Muscle layer of duodenum (tissue), 2 donors: Measurements from ENCODE around the gene CYGB.

Experiments
- H3K27ac ChIP-seq: one replicate; pipeline ENCODE4 v1.7.0; 2013; ENCODE audit warnings: mild to moderate bottlenecking, low read length
- H3K27me3 ChIP-seq: one replicate; pipeline ENCODE4 v1.7.0; 2013; ENCODE audit warnings: low read depth, mild to moderate bottlenecking, control low read depth, low read length
- H3K36me3 ChIP-seq, 2 donors: one replicate each; pipeline ENCODE4 v1.7.0; 2013; ENCODE audit warnings: low read length in 2 of 2, control low read depth in 1 of 2, mild to moderate bottlenecking in 1 of 2; ENCODE audit not compliant: insufficient read depth in 2 of 2, control insufficient read depth in 1 of 2
- H3K4me1 ChIP-seq, 2 donors: one replicate each; pipeline ENCODE4 v1.7.0; 2013; ENCODE audit warnings: low read length in 2 of 2, mild to moderate bottlenecking in 2 of 2, control low read depth in 1 of 2, moderate library complexity in 1 of 2; ENCODE audit not compliant: insufficient read depth in 2 of 2, control insufficient read depth in 1 of 2
- H3K4me3 ChIP-seq, 2 donors: one replicate each; pipeline ENCODE4 v1.7.0; 2013; ENCODE audit warnings: low read length in 2 of 2, low read depth in 1 of 2, mild to moderate bottlenecking in 1 of 2
- H3K9me3 ChIP-seq, 2 donors: one replicate each; pipeline ENCODE4 v1.7.0; 2013; ENCODE audit warnings: low read length in 2 of 2, control low read depth in 1 of 2, mild to moderate bottlenecking in 1 of 2; ENCODE audit not compliant: control insufficient read depth in 1 of 2
- donor health status: healthy.

CYGB gene

GRCh38 chr17:76576189-76576588 lies 38.7 kb upstream of the CYGB start:
- Histone ChIP-seq H3K4me1 (no peaks in the 10 kb centered on the region), H3K4me3 (no peak overlapping the region), H3K27me3 (no peaks in the 10 kb centered on the region), H3K27ac (no peak overlapping the region), H3K36me3 (no peaks in the 10 kb centered on the region), H3K9me3 (peaks cover 0 to 2% of the 10 kb centered on the region in 2 donors)

- H3K4me1 ChIP-seq, result no peaks in the 10 kb centered on the region
- H3K27ac ChIP-seq, result no peak overlapping the region
- no peaks in the 10 kb centered on the region for H3K27me3 ChIP-seq
- no peaks in the 10 kb centered on the region for H3K36me3 ChIP-seq
- no peak overlapping the region for H3K4me3 ChIP-seq
- peaks cover 0 to 2% of the 10 kb centered on the region in 2 donors for H3K9me3 ChIP-seq
Observed at GRCh38 chr17:76575570-76575969, 38.1 kb upstream of the CYGB start.

GRCh38 chr17:76574166-76574565 lies 36.7 kb upstream of the CYGB start:
- Histone ChIP-seq H3K9me3 (no peaks in the 10 kb centered on the region), H3K36me3 (no peaks in the 10 kb centered on the region), H3K4me1 (no peaks in the 10 kb centered on the region), H3K27me3 (no peaks in the 10 kb centered on the region), H3K27ac (no peak overlapping the region), H3K4me3 (no peak overlapping the region)

- H3K27ac ChIP-seq, result no peak overlapping the region
- no peak overlapping the region for H3K4me3 ChIP-seq
- H3K4me1 ChIP-seq, result no peaks in the 10 kb centered on the region
Observed at GRCh38 chr17:76573096-76573495, 35.6 kb upstream of the CYGB start.

GRCh38 chr17:76572201-76572910 lies 34.8 kb upstream of the CYGB start:
- Histone ChIP-seq H3K36me3 (no peaks in the 10 kb centered on the region), H3K4me3 (no peak overlapping the region), H3K9me3 (no peaks in the 10 kb centered on the region), H3K27me3 (no peaks in the 10 kb centered on the region), H3K4me1 (no peaks in the 10 kb centered on the region), H3K27ac (no peak overlapping the region)

More at GRCh38 chr17:76573096-76573495, 35.6 kb upstream of the CYGB start:
- Histone ChIP-seq H3K27me3 (no peaks in the 10 kb centered on the region), H3K9me3 (no peaks in the 10 kb centered on the region), H3K36me3 (no peaks in the 10 kb centered on the region)

- Histone ChIP-seq H3K4me3 (no peak overlapping the region), H3K27me3 (no peaks in the 10 kb centered on the region), H3K27ac (no peak overlapping the region), H3K9me3 (no peaks in the 10 kb centered on the region), H3K36me3 (peaks cover 0 to 1% of the 10 kb centered on the region in 2 donors), H3K4me1 (no peaks in the 10 kb centered on the region)
Observed at GRCh38 chr17:76570877-76571471, 33.5 kb upstream of the CYGB start.

- Histone ChIP-seq H3K27me3 (no peaks in the 10 kb centered on the region), H3K4me3 (no peak overlapping the region), H3K36me3 (peaks cover 4% of the 10 kb centered on the region in 2 donors), H3K4me1 (no peaks in the 10 kb centered on the region), H3K27ac (no peak overlapping the region), H3K9me3 (no peaks in the 10 kb centered on the region)
Observed at GRCh38 chr17:76570457-76570856, 32.9 kb upstream of the CYGB start.

GRCh38 chr17:76569607-76570279 lies 32.2 kb upstream of the CYGB start:
- Histone ChIP-seq H3K4me3 (no peak overlapping the region), H3K36me3 (peaks cover 4 to 9% of the 10 kb centered on the region in 2 donors), H3K9me3 (no peaks in the 10 kb centered on the region), H3K4me1 (no peaks in the 10 kb centered on the region), H3K27me3 (no peaks in the 10 kb centered on the region), H3K27ac (no peak overlapping the region)

- H3K9me3 ChIP-seq, result no peaks in the 10 kb centered on the region
- peaks cover 4 to 12% of the 10 kb centered on the region in 2 donors for H3K36me3 ChIP-seq
- H3K4me3 ChIP-seq, result no peak overlapping the region
- H3K27ac ChIP-seq, result no peak overlapping the region
- no peaks in the 10 kb centered on the region for H3K27me3 ChIP-seq
- H3K4me1 ChIP-seq, result no peaks in the 10 kb centered on the region
Observed at GRCh38 chr17:76568811-76569221, 31.3 kb upstream of the CYGB start.

GRCh38 chr17:76567634-76568432 lies 30.3 kb upstream of the CYGB start:
- Histone ChIP-seq H3K36me3 (peaks cover 4 to 14% of the 10 kb centered on the region in 2 donors), H3K27ac (no peak overlapping the region)

GRCh38 chr17:76566988-76567431 lies 29.5 kb upstream of the CYGB start:
- peaks cover 0 to under 1% of the 10 kb centered on the region in 2 donors for H3K4me1 ChIP-seq
- no peaks in the 10 kb centered on the region for H3K9me3 ChIP-seq
- no peak overlapping the region for H3K4me3 ChIP-seq
- H3K27ac ChIP-seq, result no peak overlapping the region
- H3K27me3 ChIP-seq, result no peaks in the 10 kb centered on the region
- H3K36me3 ChIP-seq, result peaks cover 4 to 17% of the 10 kb centered on the region in 2 donors

More at GRCh38 chr17:76567634-76568432, 30.3 kb upstream of the CYGB start:
- no peaks in the 10 kb centered on the region for H3K4me1 ChIP-seq
- no peaks in the 10 kb centered on the region for H3K9me3 ChIP-seq
- H3K27me3 ChIP-seq, result no peaks in the 10 kb centered on the region
- H3K4me3 ChIP-seq, result no peak overlapping the region
